GM21390 (cell line): Measurements from ENCODE around the gene SLCO6A1.
"Not testable (repeated sequence)": the region's sequence is repeated elsewhere in the genome, so short reads cannot be mapped to it uniquely, and the experiment has no call there.

Experiments
- ATAC-seq: cut with Tn5 transposase; IDR thresholded peaks from one replicate; pipeline ENCODE4 v1.9.1; 2021; ENCODE audit not compliant: unreplicated experiment

SLCO6A1 gene

GRCh38 chr5:102498271-102499034, at the start of gene SLCO6A1:
TSS of gene SLCO6A1 (minus strand) at chr5:102499001. CDS start at chr5:102498844, 157 bp downstream.
- no peak for ATAC-seq

GRCh38 chr5:102547141-102548035, 48.6 kb upstream of the SLCO6A1 start:
- no peak for ATAC-seq

- ATAC-seq, result peak; percentile 59
Measured at GRCh38 chr5:102545175-102545574, 46.4 kb upstream of the SLCO6A1 start.

DNA sequence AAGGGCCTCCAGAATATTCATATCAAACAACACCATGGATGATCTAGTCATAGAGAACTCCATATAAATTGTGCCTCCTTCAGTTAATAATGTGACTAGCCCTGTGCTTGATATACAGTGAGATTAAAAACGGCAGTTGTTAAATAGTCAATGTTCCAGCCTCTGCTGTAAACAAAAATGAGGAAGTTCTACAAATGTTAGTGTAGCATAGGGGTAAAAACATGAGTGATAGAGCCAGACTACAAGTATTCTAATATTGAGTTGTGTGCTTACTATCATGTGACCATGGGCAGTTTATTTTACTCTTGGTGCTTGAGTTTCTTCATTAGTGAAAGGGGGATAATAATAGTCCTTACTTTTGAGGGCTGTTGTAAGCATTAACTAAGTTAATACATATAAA, 43.3 kb upstream of the SLCO6A1 start:
- ATAC-seq, result no peak

DNA sequence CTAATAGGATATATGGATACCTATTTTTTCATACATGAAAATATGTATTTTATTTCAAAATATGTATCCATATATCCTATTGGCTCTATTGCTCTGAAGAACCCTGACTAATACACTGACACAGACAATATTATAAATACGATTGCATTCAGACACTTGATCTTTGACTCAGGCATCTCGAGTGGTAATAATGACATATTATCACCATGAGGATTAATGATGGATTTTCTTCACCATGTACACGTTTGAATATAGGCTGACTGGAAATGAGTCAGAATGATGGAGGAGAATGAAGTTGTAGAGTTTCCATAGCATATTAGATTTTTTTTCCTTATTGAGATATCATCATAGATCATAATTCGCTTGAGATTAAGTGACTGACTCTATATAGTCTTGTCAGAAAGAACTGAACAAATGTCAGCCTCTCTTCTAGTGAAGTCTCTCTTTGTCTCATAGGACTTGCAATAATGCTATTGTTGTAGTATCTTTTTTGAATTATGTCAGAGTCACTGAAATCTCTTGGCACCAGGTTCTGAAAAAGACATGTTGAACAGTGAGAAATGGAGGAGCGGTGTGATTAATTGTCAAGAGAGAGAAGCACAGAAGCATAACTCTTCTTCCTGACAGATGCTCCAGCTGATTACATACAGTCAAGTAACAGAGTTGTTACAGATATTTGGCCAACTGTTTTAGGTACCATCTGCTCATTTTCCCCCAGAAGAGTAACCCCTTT, 41.4 kb upstream of the SLCO6A1 start:
- no peak for ATAC-seq

DNA sequence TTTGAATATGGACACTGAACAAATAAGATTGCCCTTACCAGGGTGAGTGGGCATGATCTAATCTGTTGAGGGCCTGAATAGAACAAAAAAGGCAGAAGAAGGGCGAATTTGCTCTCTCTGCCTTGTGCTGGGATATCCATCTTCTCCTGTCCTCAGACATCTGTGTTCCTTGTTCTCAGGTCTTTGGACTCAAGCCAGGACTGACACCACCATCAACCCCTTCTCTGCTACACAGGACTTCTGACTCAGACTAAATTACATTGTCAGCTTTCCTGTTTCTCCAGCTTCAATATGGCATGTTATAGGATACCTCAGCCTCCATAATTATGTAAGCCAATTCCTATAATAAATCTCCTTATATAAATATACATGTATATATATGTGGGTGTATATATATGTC, 40.8 kb upstream of the SLCO6A1 start:
- ATAC-seq, result no peak

DNA sequence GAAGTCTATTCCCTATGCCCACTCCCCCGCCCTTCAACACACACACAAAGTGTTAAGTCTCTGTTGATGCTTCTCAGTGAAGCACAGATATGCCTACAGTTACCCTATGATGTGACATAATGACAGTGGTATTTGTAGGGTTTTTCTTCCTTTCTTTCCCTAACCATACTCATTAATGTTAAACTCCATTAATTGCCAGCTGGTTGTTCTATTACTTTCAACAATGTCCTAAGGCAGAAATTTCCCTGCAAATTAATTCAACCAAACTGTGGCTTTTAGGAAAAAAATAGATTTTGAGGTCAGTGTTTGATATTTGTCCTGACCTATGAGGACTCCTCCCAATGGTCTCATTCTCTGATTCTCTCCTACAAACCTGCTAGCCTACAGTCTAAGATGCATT, 38.2 kb upstream of the SLCO6A1 start:
- ATAC-seq, result no peak

DNA sequence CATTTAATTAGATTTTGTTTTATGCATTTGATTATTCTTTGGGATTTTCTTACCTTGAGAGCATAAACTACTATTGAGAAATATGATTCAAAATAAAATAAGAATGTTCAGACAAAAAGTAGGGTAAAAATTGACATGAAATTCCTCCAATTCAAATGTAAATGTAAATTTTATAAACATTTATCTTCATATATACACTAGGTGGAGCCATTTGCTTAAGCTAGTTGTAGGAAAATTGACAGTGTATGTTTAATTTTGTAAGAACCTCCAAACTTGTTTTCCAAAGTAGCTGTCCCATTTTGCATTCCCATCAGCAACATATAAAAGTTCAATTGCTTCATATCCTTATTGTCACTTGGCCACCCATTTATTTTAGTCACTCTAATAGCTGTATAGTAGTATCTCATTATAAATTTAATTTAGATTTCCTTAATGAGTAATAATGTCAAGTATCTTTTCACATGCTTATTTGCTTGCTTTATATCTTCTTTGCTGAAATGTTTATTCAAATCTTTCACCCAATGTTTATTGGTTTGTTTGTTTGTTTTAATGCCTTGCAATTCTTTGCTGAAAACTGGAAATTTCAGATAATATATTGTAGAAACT, 37.6 kb upstream of the SLCO6A1 start:
- ATAC-seq, result no peak

GRCh38 chr5:102532123-102532522, 33.3 kb upstream of the SLCO6A1 start:
- no peak for ATAC-seq

DNA sequence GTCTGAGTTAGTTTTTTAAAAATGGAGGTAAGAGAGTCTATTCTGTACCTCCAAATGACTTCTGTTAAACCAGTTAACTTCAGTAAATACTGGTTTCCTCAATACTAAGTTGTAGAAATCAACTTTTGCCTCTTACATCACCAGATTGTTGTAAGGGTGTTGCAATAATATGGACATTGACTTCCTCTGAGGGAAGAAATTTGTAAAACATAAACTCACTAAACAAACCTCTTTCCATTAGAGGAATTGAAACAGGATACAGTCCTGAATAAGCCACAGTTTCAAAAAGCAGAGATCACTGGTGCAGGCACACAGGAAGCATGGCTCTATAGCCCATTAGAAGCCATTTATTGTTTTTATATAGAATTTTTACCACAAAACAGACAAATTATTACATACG, 32.7 kb upstream of the SLCO6A1 start:
- ATAC-seq, result peak; percentile 81

DNA sequence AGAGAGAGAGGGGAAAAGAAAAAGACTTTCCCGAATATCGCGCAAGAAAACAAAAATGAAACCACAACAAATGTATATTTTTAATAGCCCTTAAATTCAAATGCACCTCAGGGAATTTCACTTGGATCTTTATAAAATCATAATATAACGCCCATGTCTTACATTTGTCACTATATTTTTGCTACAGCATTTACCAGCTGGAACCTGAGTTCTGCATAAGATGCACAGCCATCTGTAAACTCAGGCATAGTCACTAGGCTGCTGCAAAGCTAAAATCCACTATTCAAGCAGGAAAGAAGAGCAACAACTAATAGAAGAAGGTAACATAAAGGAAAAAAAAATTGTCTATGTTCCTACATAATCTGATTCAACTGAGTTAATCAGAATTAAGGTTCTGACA, 30.6 kb upstream of the SLCO6A1 start:
- no peak for ATAC-seq

GRCh38 chr5:102529031-102529430, 30.2 kb upstream of the SLCO6A1 start:
- ATAC-seq, result no peak

DNA sequence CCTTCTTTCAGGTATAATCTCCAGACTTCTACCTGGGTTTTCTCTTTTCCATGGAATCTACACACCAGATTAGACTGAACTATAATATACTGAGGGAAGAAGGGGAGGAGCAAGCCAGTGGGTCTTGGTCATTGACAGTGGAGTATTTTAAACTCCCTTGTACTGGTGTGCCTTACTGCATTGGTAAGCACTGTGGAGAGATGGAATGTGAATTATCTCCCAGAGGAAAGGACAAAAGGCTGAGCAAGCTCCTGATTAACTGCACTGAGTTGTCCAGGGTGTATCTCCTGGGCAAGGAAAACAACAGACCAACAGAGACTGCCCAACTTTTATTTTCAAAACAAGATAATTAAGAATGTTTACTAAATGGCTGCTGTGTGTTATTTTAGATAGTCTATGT, 29.8 kb upstream of the SLCO6A1 start:
- no peak for ATAC-seq

GRCh38 chr5:102527547-102527946, 28.7 kb upstream of the SLCO6A1 start:
- no peak for ATAC-seq

DNA sequence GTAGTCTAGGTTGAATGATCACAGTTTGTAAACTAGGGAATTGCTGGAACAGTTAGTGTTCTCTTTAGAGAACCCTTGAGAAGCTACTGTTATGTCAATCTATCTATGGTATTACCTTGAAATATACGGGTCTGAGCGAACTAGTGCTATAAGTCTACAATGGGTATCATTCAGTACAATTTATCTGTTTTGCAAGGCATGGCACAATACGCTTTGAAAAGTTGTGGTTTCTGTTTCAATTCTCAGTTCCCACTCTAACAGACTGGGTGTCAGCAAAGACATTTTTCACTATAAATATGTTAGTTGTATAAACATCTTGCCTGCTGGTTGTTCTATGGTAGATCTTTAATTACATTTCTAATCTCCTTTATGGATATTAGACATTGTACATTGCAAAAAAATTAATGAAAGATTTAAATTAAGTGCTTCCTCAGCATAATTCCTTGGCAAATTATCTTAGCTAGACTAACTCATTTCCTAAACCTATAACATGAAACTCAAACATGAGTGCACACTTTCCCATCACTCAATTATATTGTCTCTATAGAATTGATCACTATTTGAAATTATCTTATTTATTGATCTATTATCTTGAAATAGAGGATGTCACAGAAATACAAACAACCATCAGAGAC, 24.9 kb upstream of the SLCO6A1 start:
- ATAC-seq, result peak; percentile 98

GRCh38 chr5:102511666-102512065, 12.9 kb upstream of the SLCO6A1 start:
- no peak for ATAC-seq

GRCh38 chr5:102491261-102491914, 7.4 kb downstream of the SLCO6A1 start:
- not testable (repeated sequence) for ATAC-seq

GRCh38 chr5:102483736-102484135, 15.1 kb downstream of the SLCO6A1 start:
- no peak for ATAC-seq

GRCh38 chr5:102481054-102481715, 17.6 kb downstream of the SLCO6A1 start:
- ATAC-seq, result no peak
